BLaER1 treated with 17β-estradiol and CSF1 and Interleukin-3, amounts not matched to agents 10 nM and 100 nM (cell line): Measurements from ENCODE around the gene PLN.

ENCODE experiments used
- H3K27ac ChIP-seq, 11 experiments: shearing (Covaris generic); formaldehyde crosslinking; 2 replicates each; pipeline ENCODE4 v1.8.1; 2022
- H3K27me3 ChIP-seq, 11 experiments: shearing (Covaris generic); formaldehyde crosslinking; 2 replicates each; pipeline ENCODE4 v1.8.1; 2022
- H3K36me3 ChIP-seq, 11 experiments: shearing (Covaris generic); formaldehyde crosslinking; 2 replicates each; pipeline ENCODE4 v1.8.1; 2022
- H3K4me1 ChIP-seq, 10 experiments: shearing (Covaris generic); formaldehyde crosslinking; 2 replicates each; pipeline ENCODE4 v1.8.1; 2022
- H3K4me2 ChIP-seq, 11 experiments: shearing (Covaris generic); formaldehyde crosslinking; 2 replicates each; pipeline ENCODE4 v1.8.1; 2022
- H3K4me3 ChIP-seq, 10 experiments: shearing (Covaris generic); formaldehyde crosslinking; 2 replicates each; pipeline ENCODE4 v1.8.1; 2022
- H3K9ac ChIP-seq, 11 experiments: shearing (Covaris generic); formaldehyde crosslinking; 2 replicates each; pipeline ENCODE4 v1.8.1; 2022
- H3K9me3 ChIP-seq, 11 experiments: shearing (Covaris generic); formaldehyde crosslinking; replicated peaks in 1 of 11; 2 replicates each; pipeline ENCODE4 v1.8.1; 2022
- H4K20me1 ChIP-seq, 11 experiments: shearing (Covaris generic); formaldehyde crosslinking; 2 replicates each; pipeline ENCODE4 v1.8.1; 2022
- Cebpa-rat ChIP-seq, 11 experiments: shearing (Covaris generic); IDR thresholded peaks; 2 replicates each; pipeline ENCODE4 v1.8.1; 2022

The PLN gene

GRCh38 chr6:118589649-118590365, 41.7 kb downstream of the PLN start:
- H3K27me3 ChIP-seq, result no peaks in the 10 kb centered on the region
- H3K4me2 ChIP-seq, result peak overlapping the region in 2 of 11 experiments; percentile 10 to 12; a peak in 2 of 22 replicates
- H3K4me1 ChIP-seq, result peaks cover 0 to 14% (median 8%) of the 10 kb centered on the region in 10 experiments; a peak in 9 of 20 replicates
- H4K20me1 ChIP-seq, result peaks cover 0 to 99% (median 0%) of the 10 kb centered on the region in 11 experiments; a peak in 5 of 22 replicates
- H3K27ac ChIP-seq, result no peak overlapping the region
- H3K9ac ChIP-seq, result no peak overlapping the region
- TF ChIP-seq Cebpa-rat (IDR thresholded peaks at IDR 0.05), result no peak
- H3K4me3 ChIP-seq, result no peak overlapping the region
- peaks cover 0 to 38% (median 4%) of the 10 kb centered on the region in 11 experiments; a peak in 6 of 22 replicates for H3K36me3 ChIP-seq
- H3K9me3 ChIP-seq, result peaks cover 0 to 10% (median 7%) of the 10 kb centered on the region in 11 experiments; a peak in 7 of 22 replicates

GRCh38 chr6:118591897-118592296, 43.8 kb downstream of the PLN start:
- TF ChIP-seq Cebpa-rat (IDR thresholded peaks at IDR 0.05), result no peak
- Histone ChIP-seq H3K27ac (no peak overlapping the region), H3K4me1 (peaks cover 0 to 20% (median 12%) of the 10 kb centered on the region in 10 experiments; a peak in 9 of 20 replicates), H3K4me3 (no peak overlapping the region), H3K9me3 (peaks cover 0 to 16% (median 7%) of the 10 kb centered on the region in 11 experiments; a peak in 9 of 22 replicates), H3K4me2 (no peak overlapping the region), H3K9ac (no peak overlapping the region), H3K36me3 (peaks cover 0 to 28% (median 4%) of the 10 kb centered on the region in 11 experiments; a peak in 6 of 22 replicates), H3K27me3 (no peaks in the 10 kb centered on the region), H4K20me1 (peaks cover 0 to 99% (median 0%) of the 10 kb centered on the region in 11 experiments; a peak in 4 of 22 replicates)

GRCh38 chr6:118594877-118595276, 46.8 kb downstream of the PLN start:
- Histone ChIP-seq H3K4me2 (peak overlapping the region in 1 of 11 experiments; percentile 40; a peak in 3 of 22 replicates), H3K36me3 (peaks cover 0 to 18% (median 4%) of the 10 kb centered on the region in 11 experiments; a peak in 6 of 22 replicates), H3K9me3 (peaks cover 0 to 19% (median 7%) of the 10 kb centered on the region in 11 experiments; a peak in 9 of 22 replicates)

GRCh38 chr6:118596774-118597320, 48.8 kb downstream of the PLN start:
- H3K4me2 ChIP-seq, result no peak overlapping the region
- TF ChIP-seq Cebpa-rat (IDR thresholded peaks at IDR 0.05), result no peak
- H3K27ac ChIP-seq, result no peak overlapping the region
- H3K36me3 ChIP-seq, result peaks cover 0 to 5% (median 0%) of the 10 kb centered on the region in 11 experiments; a peak in 2 of 22 replicates
- no peak overlapping the region for H3K4me3 ChIP-seq
- H3K9me3 ChIP-seq, result peaks cover 0 to 12% (median 0%) of the 10 kb centered on the region in 11 experiments; a peak in 3 of 22 replicates
- peaks cover 0 to 96% (median 0%) of the 10 kb centered on the region in 11 experiments; a peak in 4 of 22 replicates for H4K20me1 ChIP-seq
- H3K9ac ChIP-seq, result no peak overlapping the region
- no peaks in the 10 kb centered on the region for H3K27me3 ChIP-seq
- peaks cover 0 to 20% (median 0%) of the 10 kb centered on the region in 10 experiments; a peak in 4 of 20 replicates for H3K4me1 ChIP-seq

More at GRCh38 chr6:118594877-118595276, 46.8 kb downstream of the PLN start:
- Histone ChIP-seq H3K4me1 (peaks cover 0 to 20% (median 5%) of the 10 kb centered on the region in 10 experiments; a peak in 9 of 20 replicates), H3K4me3 (no peak overlapping the region), H4K20me1 (peaks cover 0 to 99% (median 0%) of the 10 kb centered on the region in 11 experiments; a peak in 4 of 22 replicates), H3K9ac (no peak overlapping the region), H3K27me3 (no peaks in the 10 kb centered on the region), H3K27ac (no peak overlapping the region)
- no peak for TF ChIP-seq Cebpa-rat (IDR thresholded peaks at IDR 0.05)

DNA sequence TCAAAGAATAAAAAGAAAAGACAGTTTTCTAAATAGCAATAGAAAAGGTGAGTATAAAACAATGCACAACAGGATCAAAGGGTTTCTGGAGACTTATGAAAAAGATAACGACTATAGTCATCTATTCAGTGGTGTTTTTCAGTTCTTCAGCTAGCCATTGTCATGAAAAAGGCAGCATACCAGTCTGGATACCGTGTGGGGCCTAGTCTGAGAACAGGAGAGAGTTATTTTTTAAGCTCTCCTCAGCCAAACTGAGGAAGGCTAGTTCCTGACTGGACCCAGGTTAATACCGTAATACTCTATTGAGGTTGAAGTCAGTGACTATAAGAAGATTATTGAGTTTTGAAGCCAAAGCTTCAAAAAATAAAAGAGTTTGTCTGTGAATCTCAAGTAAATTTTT, 49.5 kb downstream of the PLN start:
- no peak for TF ChIP-seq Cebpa-rat (IDR thresholded peaks at IDR 0.05)

DNA sequence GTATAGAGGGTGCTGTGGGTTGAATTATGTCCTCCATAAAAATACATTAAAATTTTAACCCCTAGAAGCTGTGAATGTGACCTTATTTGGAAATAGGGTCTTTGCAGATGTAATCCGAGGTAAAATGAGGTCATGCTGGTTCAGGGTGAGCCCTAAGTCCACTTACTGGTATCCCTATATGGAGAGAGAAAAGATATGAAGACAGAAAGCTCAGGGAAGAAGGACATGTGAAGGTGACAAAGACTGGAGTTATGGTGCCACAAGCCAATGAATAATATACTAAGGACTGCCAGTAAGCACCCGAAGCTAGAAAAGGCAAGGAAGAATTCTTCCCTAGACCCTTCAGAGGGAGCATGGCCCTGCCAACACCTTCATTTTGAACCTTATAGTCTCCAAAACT, 50.2 kb downstream of the PLN start:
- peaks cover 0 to 97% (median 0%) of the 10 kb centered on the region in 11 experiments; a peak in 4 of 22 replicates for H4K20me1 ChIP-seq
- no peak for TF ChIP-seq Cebpa-rat (IDR thresholded peaks at IDR 0.05)
- H3K36me3 ChIP-seq, result peaks cover 0 to 20% (median 0%) of the 10 kb centered on the region in 11 experiments; a peak in 6 of 22 replicates
- no peak overlapping the region for H3K9ac ChIP-seq
- no peak overlapping the region for H3K4me3 ChIP-seq
- H3K27me3 ChIP-seq, result no peaks in the 10 kb centered on the region
- H3K4me1 ChIP-seq, result peaks cover 0 to 20% (median 0%) of the 10 kb centered on the region in 10 experiments; a peak in 4 of 20 replicates
- no peak overlapping the region for H3K4me2 ChIP-seq
- no peak overlapping the region for H3K27ac ChIP-seq
- H3K9me3 ChIP-seq, result peaks cover 0 to 16% (median 5%) of the 10 kb centered on the region in 11 experiments; a peak in 16 of 22 replicates

More for the DNA sequence above, 49.5 kb downstream of the PLN start:
- Histone ChIP-seq H3K36me3 (peaks cover 0 to 13% (median 0%) of the 10 kb centered on the region in 11 experiments; a peak in 4 of 22 replicates), H3K4me2 (no peak overlapping the region), H3K9ac (no peak overlapping the region), H4K20me1 (peaks cover 0 to 97% (median 0%) of the 10 kb centered on the region in 11 experiments; a peak in 4 of 22 replicates), H3K4me1 (peaks cover 0 to 20% (median 0%) of the 10 kb centered on the region in 10 experiments; a peak in 4 of 20 replicates), H3K27ac (no peak overlapping the region), H3K27me3 (no peaks in the 10 kb centered on the region), H3K9me3 (peaks cover 0 to 9% (median 0%) of the 10 kb centered on the region in 11 experiments; a peak in 4 of 22 replicates), H3K4me3 (no peak overlapping the region)

DNA sequence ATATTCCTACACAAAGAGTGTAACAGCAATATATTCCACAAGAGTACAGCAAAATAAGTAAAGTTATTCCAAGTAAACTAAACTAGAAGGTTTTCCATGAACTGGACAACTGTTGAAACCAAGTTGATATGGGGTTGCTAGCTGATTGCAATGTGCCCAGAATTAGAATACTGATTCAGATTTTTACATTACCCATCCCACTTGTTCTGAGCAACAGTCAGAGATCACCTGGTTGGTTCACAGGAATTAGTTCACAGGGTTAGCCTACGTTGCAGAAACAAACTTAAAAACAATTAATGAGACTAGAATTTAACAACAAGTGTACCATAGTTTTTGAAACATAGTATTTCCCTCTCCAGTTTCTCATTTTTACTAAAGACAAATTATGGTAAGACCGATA, 54.2 kb downstream of the PLN start:
- Histone ChIP-seq H3K27me3 (no peaks in the 10 kb centered on the region), H3K36me3 (peaks cover 0 to 45% (median 0%) of the 10 kb centered on the region in 11 experiments; a peak in 6 of 22 replicates), H3K4me3 (no peak overlapping the region), H3K9ac (no peak overlapping the region), H3K27ac (no peak overlapping the region), H4K20me1 (peaks cover 0 to 93% (median 0%) of the 10 kb centered on the region in 11 experiments; a peak in 4 of 22 replicates), H3K4me2 (no peak overlapping the region), H3K9me3 (peaks cover 0 to 34% (median 17%) of the 10 kb centered on the region in 11 experiments; a peak in 17 of 22 replicates), H3K4me1 (peaks cover 0 to 15% (median 0%) of the 10 kb centered on the region in 10 experiments; a peak in 4 of 20 replicates)
- no peak for TF ChIP-seq Cebpa-rat (IDR thresholded peaks at IDR 0.05)

GRCh38 chr6:118603372-118603771, 55.3 kb downstream of the PLN start:
- H4K20me1 ChIP-seq, result peaks cover 0 to 93% (median 0%) of the 10 kb centered on the region in 11 experiments; a peak in 4 of 22 replicates
- no peak for TF ChIP-seq Cebpa-rat (IDR thresholded peaks at IDR 0.05)
- H3K27ac ChIP-seq, result no peak overlapping the region
- no peak overlapping the region for H3K9ac ChIP-seq
- peaks cover 0 to 24% (median 0%) of the 10 kb centered on the region in 10 experiments; a peak in 4 of 20 replicates for H3K4me1 ChIP-seq
- no peak overlapping the region for H3K4me2 ChIP-seq
- H3K27me3 ChIP-seq, result no peaks in the 10 kb centered on the region
- peaks cover 0 to 34% (median 17%) of the 10 kb centered on the region in 11 experiments; a peak in 17 of 22 replicates for H3K9me3 ChIP-seq
- no peak overlapping the region for H3K4me3 ChIP-seq
- peaks cover 0 to 50% (median 0%) of the 10 kb centered on the region in 11 experiments; a peak in 6 of 22 replicates for H3K36me3 ChIP-seq
